Heart right ventricle (tissue), 16 donors: ENCODE results near the gene SFTPB. TPM values are rescaled to one million over a fixed set of nuclear protein-coding genes. Genes with fewer than 3 reads are reported as not detected.

Experiments
- ATAC-seq, 8 donors: fragments of 200-7000 bp; cut with Tn5 transposase; one replicate each; pipeline ENCODE4 v1.9.1; 2020; ENCODE audit warnings: mild to moderate bottlenecking in 8 of 8, moderate library complexity in 8 of 8, moderate number of reproducible peaks in 1 of 8
- DNase-seq, 2 donors: peaks; one replicate each; pipeline ENCODE4 v3.0.0-alpha.2; 2020
- H3K27ac ChIP-seq, 10 donors: fragments of 200-600 bp; sonication (generic) in 2 of 10; one replicate each; pipeline versions ENCODE4 v1.5.0 to v1.8.0; 2020 to 2022; ENCODE audit warnings: mild to moderate bottlenecking in 3 of 10
- H3K27me3 ChIP-seq, 7 donors: fragments of 200-600 bp; one replicate each; pipeline ENCODE4 v1.8.0; 2021 to 2022; ENCODE audit warnings: mild to moderate bottlenecking in 2 of 7
- H3K36me3 ChIP-seq, 9 donors: fragments of 200-600 bp; sonication (generic) in 1 of 9; one replicate each; pipeline versions ENCODE4 v1.5.0 to v1.8.0; 2020 to 2022; ENCODE audit warnings: mild to moderate bottlenecking in 2 of 9
- H3K4me1 ChIP-seq, 9 donors: fragments of 200-600 bp; sonication (generic) in 1 of 9; one replicate each; pipeline versions ENCODE4 v1.5.0 to v1.8.0; 2020 to 2022; ENCODE audit warnings: mild to moderate bottlenecking in 4 of 9
- H3K4me3 ChIP-seq, 10 donors: fragments of 200-600 bp; sonication (generic) in 2 of 10; one replicate each; pipeline versions ENCODE4 v1.5.0 to v1.8.0; 2020 to 2022; ENCODE audit warnings: mild to moderate bottlenecking in 7 of 10, moderate library complexity in 2 of 10
- H3K9me3 ChIP-seq, 11 donors: fragments of 200-600 bp in 10 of 11; sonication (generic) in 2 of 11; one replicate each; pipeline versions ENCODE4 v1.5.0 to v1.8.0; 2013 to 2022; ENCODE audit warnings: mild to moderate bottlenecking in 2 of 11, control low read depth in 1 of 11, moderate library complexity in 1 of 11
- CTCF ChIP-seq, 9 donors: fragments of 200-600 bp; sonication (generic) in 2 of 9; IDR thresholded peaks; one replicate each; pipeline versions ENCODE4 v1.5.0 to v1.8.0; 2021 to 2022; ENCODE audit warnings: antibody characterized with exemption in 9 of 9, mild to moderate bottlenecking in 5 of 9, moderate library complexity in 1 of 9
- WGBS, 2 donors: extraction: QIAGEN DNeasy Blood & Tissue Kit; methylation state at CpG; one replicate each; pipeline ENCODE4 v1.1.7; 2013; ENCODE audit warnings: inconsistent platforms in 1 of 2; 5-methylcytosine and 5-hydroxymethylcytosine counted together
- intact Hi-C, 10 donors: fragments of 100-400 bp; cut with DNase I; formaldehyde crosslinking; loops; one replicate each; pipeline versions ENCODE4 v1.11.1 to v1.14.2; 2022
- polyA plus RNA-seq, 2 donors: library from polyadenylated mRNA; stranded (reverse); fragments of 200-250 nt; gene quantifications; one replicate each; pipeline ENCODE4 v1.2.3, GENCODE V29; 2013
- total RNA-seq, 10 donors: library from RNA; stranded (reverse); fragmentation: NEBNext Ultra II Directional in 3 of 10; extraction: Animal tissue kit (Norgen Biotek cat#: 25700) in 3 of 10; gene quantifications; one replicate each; pipeline versions ENCODE4 v1.2.1 to v1.2.4, GENCODE V29; 2021 to 2023
- donor health status: Arrhythmogenic right ventricular cardiomyopathy.
- donor health status: ischemic (EF 13 %, LVEDD 7.1; RV severe dilation, severe dysfunction).
- donor health status: healthy with polysubstance abuse.
- donor health status: DM: no; HTN: yes; CAD: no.
- donor health status: DM: no; HTN: no; CAD: no.
- donor health status: ischemic (EF 25% LVEDD 6.9; RV normal size, moderate dysfunction).
- donor health status: ischemic (EF 25% LVEDD 5.7; RV mildly dilated, moderate dysfunction).
- donor health status: healthy.
- donor health status: DM: yes; HTN: yes; CAD: no.
- donor health status: Ischemic cardiomyopathy.
- donor health status: ischemic (EF 35%, LVEDD 5.7; RV mildly dilated, moderate dysfunction).
- donor health status: nonischemic (EF 11% LVEDD 7.7; RV severe dilation, severe dysfunction).
- donor health status: DM: yes; HTN: yes; CAD: no.
- donor health status: PGD.
- donor health status: ischemic (EF 29% LVEDD 5.4; RV normal size, mild dysfunction).
- donor health status: nonischemic (EF 23%, LVEDD 6.1; RV moderate dilation, normal function).

The SFTPB gene
- total and polyA plus RNA-seq, 12 donors = 0.62 to 1.2 TPM; not detected in 10

GRCh38 chr2:85704038-85704437, 36.0 kb upstream of the SFTPB start:
- no peak for DNase-seq
- peak overlapping the region in 2 of 10 donors; percentile 19 to 86 for H3K27ac ChIP-seq

DNA sequence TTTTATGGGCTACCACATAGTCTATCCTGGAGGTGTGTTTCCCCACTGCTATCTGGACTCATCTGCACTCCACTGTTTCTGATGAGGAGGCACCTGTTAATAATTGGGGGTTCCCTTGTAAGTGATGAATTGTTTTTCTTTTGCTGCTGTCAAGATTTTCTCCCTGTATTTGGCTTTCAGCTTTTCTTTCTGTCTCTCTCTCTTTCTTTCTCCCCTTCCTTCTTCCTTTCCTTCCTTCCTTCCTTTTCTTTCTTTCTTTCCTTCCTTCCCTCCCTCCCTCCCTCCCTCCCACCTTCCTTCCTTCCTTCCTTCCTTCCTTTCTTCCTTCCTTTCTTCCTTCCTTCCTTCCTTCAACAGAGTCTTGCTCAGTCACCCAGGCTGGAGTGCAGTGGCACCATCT, 35.3 kb upstream of the SFTPB start:
- no peaks in the 10 kb centered on the region for H3K9me3 ChIP-seq
- no peak for TF ChIP-seq CTCF (IDR thresholded peaks at IDR 0.05)
- H3K36me3 ChIP-seq = no peaks in the 10 kb centered on the region
- H3K4me3 ChIP-seq = no peak overlapping the region
- peaks cover 0 to 77% (median 20%) of the 10 kb centered on the region in 9 donors for H3K4me1 ChIP-seq
- DNase-seq = no peak
- no peaks in the 10 kb centered on the region for H3K27me3 ChIP-seq
- intact Hi-C loops = loop anchor here in 3 of 10 donors (10.0 kb wide), 2 partner anchors 49 to 59 kb away; no protein-coding TSS in a partner anchor
- peak overlapping the region in 2 of 10 donors; percentile 19 to 86 for H3K27ac ChIP-seq
- ATAC-seq = no peak

More at GRCh38 chr2:85704038-85704437, 36.0 kb upstream of the SFTPB start:
- Histone ChIP-seq H3K27me3 (no peaks in the 10 kb centered on the region), H3K9me3 (no peaks in the 10 kb centered on the region), H3K36me3 (no peaks in the 10 kb centered on the region), H3K4me3 (no peak overlapping the region), H3K4me1 (peaks cover 0 to 80% (median 26%) of the 10 kb centered on the region in 9 donors)
- no peak for TF ChIP-seq CTCF (IDR thresholded peaks at IDR 0.05)
- no peak for ATAC-seq
- WGBS, 2 donors = 84 to 91% methylated on average over 3 of the region's 3 CpGs
- intact Hi-C loops = loop anchor here in 3 of 10 donors (10.0 kb wide), 2 partner anchors 49 to 59 kb away; no protein-coding TSS in a partner anchor

DNA sequence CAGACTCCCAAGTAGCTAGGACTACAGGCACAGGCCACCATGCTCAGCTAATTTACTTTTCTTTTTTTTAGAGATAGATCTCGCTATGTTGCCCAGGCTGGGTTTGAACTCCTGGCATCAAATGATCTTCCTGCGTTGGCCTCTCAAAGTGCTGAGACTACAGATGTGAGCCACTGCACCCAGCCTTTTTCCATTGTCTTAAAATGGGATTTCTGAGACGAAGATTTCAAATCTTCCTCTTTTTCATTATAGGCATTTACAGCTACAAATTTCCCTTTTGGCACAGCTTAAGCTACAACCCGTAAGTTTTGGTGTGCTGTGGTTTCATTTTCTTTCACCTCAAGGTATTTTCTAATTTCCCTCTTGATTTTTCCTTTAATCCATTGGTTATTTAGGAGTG, 34.8 kb upstream of the SFTPB start:
- no peak overlapping the region for H3K4me3 ChIP-seq
- no peaks in the 10 kb centered on the region for H3K27me3 ChIP-seq
- H3K4me1 ChIP-seq = peaks cover 0 to 76% (median 20%) of the 10 kb centered on the region in 9 donors
- H3K27ac ChIP-seq = peak overlapping the region in 1 of 10 donors; percentile 86
- ATAC-seq = no peak
- intact Hi-C loops = loop anchor here in 3 of 10 donors (10.0 kb wide), 2 partner anchors 48 to 58 kb away; no protein-coding TSS in a partner anchor
- DNase-seq = no peak
- H3K9me3 ChIP-seq = no peaks in the 10 kb centered on the region
- WGBS, 2 donors = 84% methylated on average over 4 of the region's 4 CpGs
- H3K36me3 ChIP-seq = no peaks in the 10 kb centered on the region
- TF ChIP-seq CTCF (IDR thresholded peaks at IDR 0.05) = no peak

GRCh38 chr2:85702172-85702571, 34.2 kb upstream of the SFTPB start:
- intact Hi-C loops = loop anchor here in 3 of 10 donors (10.0 kb wide), 2 partner anchors 47 to 57 kb away; no protein-coding TSS in a partner anchor
- Histone ChIP-seq H3K36me3 (no peaks in the 10 kb centered on the region), H3K27me3 (no peaks in the 10 kb centered on the region), H3K4me3 (no peak overlapping the region), H3K4me1 (peaks cover 0 to 70% (median 19%) of the 10 kb centered on the region in 9 donors), H3K9me3 (no peaks in the 10 kb centered on the region), H3K27ac (peak overlapping the region in 1 of 10 donors; percentile 86)
- DNase-seq = no peak
- ATAC-seq = no peak
- no peak for TF ChIP-seq CTCF (IDR thresholded peaks at IDR 0.05)
